ENCODE data around the gene CYP24A1.

The CYP24A1 gene

DNA sequence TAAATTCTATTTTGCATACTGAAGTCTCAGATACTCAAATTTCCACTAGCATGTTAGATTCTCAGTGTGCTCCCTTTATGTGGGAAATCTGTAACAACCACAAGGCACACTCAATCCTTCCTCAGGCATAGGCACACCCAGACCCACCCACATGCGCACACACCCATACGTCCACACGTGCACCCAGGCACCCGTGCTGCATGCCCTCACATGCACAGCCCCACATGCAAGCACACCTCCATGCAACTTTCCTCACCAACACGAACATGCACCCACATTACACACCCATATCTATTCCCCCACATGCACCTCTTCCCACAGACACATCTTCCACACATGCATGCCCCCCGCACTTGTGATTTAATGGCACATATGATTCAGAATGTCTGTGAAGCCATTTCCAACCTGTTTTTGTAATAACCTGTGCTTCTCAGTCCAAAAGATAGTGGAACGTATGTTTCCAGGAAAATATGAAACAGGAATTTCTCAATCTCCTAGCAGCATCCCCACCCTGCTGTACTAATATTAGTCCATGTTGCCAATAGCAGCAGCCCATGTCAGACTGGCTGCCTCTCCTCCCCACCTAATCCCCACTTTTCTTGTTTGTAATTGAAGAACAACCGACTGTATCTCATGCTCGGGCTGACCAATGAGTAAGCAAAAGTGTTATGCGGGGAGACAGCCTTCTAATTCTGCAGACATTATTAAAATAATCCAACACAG is 11.3 kb upstream of the CYP24A1 start:
- TF ChIP-seq CTCF (conservative IDR thresholded peaks at IDR 0.05; ENCODE audit: low read length): no peak
- no peak for DNase-seq (ENCODE audit: low read depth)
- H3K4me3 ChIP-seq (ENCODE audit: low read length): no peak overlapping the region

- no peak overlapping the region for H3K4me3 ChIP-seq (ENCODE audit: low read length)
- TF ChIP-seq CTCF (conservative IDR thresholded peaks at IDR 0.05; ENCODE audit: low read length): no peak
- no peak for DNase-seq (ENCODE audit: low read depth)
Observed at GRCh38 chr20:54184071-54184470, 10.3 kb upstream of the CYP24A1 start.

GRCh38 chr20:54180931-54181330 is 7.1 kb upstream of the CYP24A1 start:
- no peak for DNase-seq (ENCODE audit: low read depth)
- H3K4me3 ChIP-seq (ENCODE audit: low read length): no peak overlapping the region
- no peak for TF ChIP-seq CTCF (conservative IDR thresholded peaks at IDR 0.05; ENCODE audit: low read length)

GRCh38 chr20:54179946-54180345 is 6.2 kb upstream of the CYP24A1 start:
- DNase-seq (ENCODE audit: low read depth): no peak
- no peak overlapping the region for H3K4me3 ChIP-seq (ENCODE audit: low read length)
- TF ChIP-seq CTCF (conservative IDR thresholded peaks at IDR 0.05; ENCODE audit: low read length): no peak

- H3K4me3 ChIP-seq (ENCODE audit: low read length): no peak overlapping the region
- no peak for TF ChIP-seq CTCF (conservative IDR thresholded peaks at IDR 0.05; ENCODE audit: low read length)
- DNase-seq (ENCODE audit: low read depth): no peak
Observed at GRCh38 chr20:54178256-54178655, 4.5 kb upstream of the CYP24A1 start.

GRCh38 chr20:54177378-54177777 is 3.6 kb upstream of the CYP24A1 start:
- no peak for DNase-seq (ENCODE audit: low read depth)
- TF ChIP-seq CTCF (conservative IDR thresholded peaks at IDR 0.05; ENCODE audit: low read length): no peak
- H3K4me3 ChIP-seq (ENCODE audit: low read length): no peak overlapping the region

DNA sequence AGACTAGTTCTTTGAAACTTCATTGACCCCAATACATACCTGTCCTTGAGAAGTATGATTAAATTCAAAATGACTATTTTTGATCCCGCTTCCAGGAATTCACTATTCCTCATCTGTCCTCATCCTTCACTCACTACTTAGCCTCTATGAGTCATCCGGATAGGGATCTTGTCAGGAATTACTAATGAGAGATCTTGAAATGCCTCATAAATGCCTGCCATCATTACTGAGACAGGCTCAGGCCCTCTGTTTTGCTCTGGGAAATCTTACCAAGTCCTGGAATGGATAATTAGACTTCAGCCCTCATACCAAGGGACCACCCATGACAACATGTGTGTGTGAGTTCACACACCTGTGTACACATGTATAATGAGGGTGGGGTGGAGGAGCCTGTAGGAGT is 2.8 kb upstream of the CYP24A1 start:
- H3K4me3 ChIP-seq (ENCODE audit: low read length): no peak overlapping the region
- no peak for TF ChIP-seq CTCF (conservative IDR thresholded peaks at IDR 0.05; ENCODE audit: low read length)
- peak; percentile 38 for DNase-seq (ENCODE audit: low read depth)
